GM23248 (cell line): ENCODE data around the gene ESPN.

Source experiments
- EZH2 ChIP-seq: fragments of 200-600 bp; sonication (generic); IDR thresholded peaks from 2 replicates; pipeline ENCODE4 v1.6.1; 2018; ENCODE audit warnings: antibody characterized with exemption, mild to moderate bottlenecking; ENCODE audit not compliant: insufficient read depth, poor library complexity, severe bottlenecking
- EZH2phosphoT487 ChIP-seq: fragments of 200-600 bp; sonication (generic); IDR thresholded peaks from 2 replicates; pipeline ENCODE4 v1.6.1; 2018; ENCODE audit warnings: antibody characterized with exemption, moderate library complexity, mild to moderate bottlenecking, low read depth; ENCODE audit not compliant: insufficient read depth

- TF ChIP-seq EZH2phosphoT487 (no peak), EZH2 (no peak)
These were observed 38.5 kb downstream of the ESPN start for GRCh38 chr1:6463120-6463412.
